Activated naive CD8-positive, alpha-beta T cell treated with anti-CD3 and anti-CD28 coated beads, Interleukin-2, amount 50 U/mL, for 16 hours (primary cell): ENCODE data around the gene SPOP.
"Not testable (repeated sequence)": the region's sequence is repeated elsewhere in the genome, so short reads cannot be mapped to it uniquely, and the experiment has no call there.

Experiments used
- DNase-seq: peaks from one replicate; pipeline ENCODE4 v3.0.0-alpha.2; 2020; ENCODE audit warnings: low read depth, low spot score

Gene SPOP

DNA sequence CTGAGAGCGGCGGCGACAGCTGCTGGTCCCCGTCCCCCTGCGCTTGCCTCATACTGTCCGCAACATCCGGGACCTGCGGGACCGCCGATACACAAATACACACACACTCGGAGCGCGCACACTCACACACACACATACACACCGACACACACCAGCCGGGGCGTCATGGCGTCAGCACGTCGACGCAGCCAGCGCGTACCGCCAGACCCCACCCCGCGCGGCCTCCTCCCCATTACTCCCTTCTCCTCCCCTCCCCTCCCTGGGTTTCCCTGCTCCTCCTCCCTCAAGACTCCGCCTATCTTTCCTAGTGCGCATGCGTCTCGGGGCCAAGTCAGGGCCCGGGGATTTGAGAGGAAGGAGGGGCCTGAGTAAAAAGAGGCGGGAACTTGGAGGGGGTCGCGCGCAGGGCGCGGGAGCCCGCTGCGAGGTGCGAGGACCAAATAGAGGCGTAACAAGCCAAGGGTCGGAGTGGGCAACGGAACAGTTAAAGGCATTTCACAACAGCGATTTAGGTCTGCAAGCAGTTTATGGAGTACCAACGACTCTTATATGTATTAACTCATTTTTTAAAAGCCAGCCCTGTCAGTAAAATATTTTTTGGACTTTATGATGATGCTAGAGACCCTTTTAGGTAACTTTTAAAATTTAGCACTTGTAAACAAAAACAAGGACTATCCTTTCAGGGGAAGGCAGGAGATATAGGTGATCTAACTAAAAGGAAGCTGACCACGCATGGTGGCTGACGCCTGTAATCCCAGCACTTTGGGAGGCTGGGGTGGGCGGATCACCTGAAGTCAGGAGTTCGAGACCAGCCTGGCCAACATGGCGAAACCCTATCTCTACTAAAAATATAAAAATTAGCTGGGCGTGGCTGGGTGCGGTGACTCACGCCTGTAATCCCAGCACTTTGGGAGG lies at the start of gene SPOP:
Gene SPOP (minus strand): TSS at position 165 of the 915 bp plus-strand sequence. CDS start 55,287 bp downstream, outside the sequence.
- peak; percentile 97 for DNase-seq

DNA sequence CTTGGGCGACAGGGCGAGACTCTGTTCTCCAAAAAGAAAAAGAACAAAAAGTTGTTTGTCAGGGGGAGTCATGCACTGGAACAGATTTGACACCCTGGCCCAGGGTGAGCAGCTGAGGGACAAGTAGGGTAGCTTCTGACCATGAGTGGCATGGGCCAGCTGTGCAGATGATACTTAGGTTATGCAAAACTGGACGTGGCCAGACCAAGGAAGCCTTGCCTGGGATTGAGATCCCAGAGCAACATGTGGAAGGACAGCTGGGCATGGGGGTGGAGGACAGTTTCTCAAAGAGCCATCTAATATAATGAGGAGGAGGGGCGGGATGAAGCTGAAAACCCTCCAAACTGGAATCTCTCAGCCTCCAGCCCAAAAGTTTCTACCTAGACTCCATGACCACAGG lies 49.5 kb upstream of the SPOP start:
- no peak for DNase-seq

DNA sequence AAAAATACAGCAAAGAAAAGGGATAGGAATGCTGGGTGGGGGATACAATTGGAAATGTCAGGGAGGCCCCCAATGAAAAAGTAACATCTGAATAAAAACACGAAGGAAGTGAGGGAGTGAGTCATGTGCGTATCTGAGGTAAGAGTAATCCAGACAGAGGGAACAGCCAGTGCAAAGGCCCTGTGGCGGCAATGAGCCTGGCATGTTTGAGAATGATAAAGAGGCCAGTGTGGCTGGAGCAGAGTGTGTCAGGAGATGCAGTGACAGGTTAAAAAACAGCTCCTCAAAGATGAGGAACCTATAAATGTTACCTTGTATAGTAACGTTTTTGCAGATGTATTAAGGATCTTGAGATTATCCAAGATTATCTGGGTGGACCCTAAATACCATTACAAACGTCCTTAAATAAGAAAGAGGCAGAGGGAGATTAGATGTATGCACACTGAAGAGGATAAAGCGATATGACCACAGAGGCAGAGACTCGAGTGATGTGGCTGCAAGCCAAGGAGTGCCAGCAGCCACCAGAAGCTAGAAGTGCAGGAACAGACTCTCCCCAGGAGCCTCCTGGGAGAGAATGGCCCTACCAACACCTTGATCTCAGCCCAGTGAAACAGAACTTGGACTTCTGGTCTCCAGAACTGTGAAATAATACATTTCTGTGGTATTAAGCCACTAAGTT lies 47.7 kb upstream of the SPOP start:
- no peak for DNase-seq

DNA sequence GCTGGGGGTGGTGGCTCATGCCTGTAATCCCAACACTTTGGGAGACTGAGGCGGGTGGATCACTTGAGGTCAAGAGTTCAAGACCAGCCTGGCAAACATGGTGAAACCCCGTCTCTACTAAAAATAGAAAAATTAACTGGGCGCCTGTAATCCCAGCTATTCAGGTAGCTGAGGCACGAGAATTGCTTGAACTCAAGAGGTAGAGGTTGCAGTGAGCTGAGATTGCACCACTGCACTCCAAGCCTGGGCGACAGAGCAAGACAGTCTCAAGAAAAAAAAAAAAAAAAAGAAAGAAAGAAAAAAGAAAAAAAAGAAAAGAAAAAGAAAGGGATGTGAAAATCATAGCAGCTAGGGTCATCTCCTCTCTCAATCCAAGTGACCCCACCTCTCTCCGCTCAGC lies 46.7 kb upstream of the SPOP start:
- DNase-seq, result not testable (repeated sequence)

DNA sequence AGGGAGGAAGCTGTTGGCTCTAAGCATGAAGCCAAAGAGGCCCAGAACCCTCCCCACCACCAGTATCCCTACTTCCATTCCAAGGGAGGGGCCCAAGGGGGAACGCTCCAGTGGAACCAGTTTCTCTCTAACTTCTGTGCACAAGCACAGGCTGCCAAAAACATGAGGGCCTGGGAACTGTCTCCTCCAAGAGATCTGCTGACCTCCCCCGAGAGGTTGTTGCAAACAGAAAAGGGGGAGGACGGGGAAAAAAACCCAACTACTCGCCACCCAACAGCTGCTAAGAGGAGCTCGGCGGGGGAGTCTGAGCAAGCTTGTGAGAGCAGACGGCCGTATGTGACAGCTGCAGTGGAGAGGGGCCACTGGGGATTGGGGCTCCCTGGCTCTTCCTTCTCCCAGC lies 45.5 kb upstream of the SPOP start:
- no peak for DNase-seq

DNA sequence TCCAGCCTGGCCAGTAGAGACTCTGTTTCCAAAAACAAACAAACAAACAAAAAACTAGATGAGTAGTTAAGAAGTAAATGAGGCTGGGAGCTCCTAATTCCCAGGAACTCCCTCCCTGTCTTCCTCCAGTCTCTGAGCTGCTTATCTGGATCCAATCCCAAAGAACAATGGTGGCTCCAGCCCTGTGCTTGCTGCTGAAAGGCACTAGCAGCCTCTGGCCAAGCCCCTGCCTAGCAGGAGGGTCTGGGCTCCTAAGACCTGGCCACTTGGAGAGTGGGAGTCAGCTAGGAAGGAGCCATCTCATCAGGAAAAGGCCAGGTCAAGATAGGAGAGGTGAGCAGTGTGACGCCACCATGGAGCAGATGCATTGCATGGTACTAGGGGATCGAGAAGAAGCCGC lies 44.2 kb upstream of the SPOP start:
- no peak for DNase-seq

DNA sequence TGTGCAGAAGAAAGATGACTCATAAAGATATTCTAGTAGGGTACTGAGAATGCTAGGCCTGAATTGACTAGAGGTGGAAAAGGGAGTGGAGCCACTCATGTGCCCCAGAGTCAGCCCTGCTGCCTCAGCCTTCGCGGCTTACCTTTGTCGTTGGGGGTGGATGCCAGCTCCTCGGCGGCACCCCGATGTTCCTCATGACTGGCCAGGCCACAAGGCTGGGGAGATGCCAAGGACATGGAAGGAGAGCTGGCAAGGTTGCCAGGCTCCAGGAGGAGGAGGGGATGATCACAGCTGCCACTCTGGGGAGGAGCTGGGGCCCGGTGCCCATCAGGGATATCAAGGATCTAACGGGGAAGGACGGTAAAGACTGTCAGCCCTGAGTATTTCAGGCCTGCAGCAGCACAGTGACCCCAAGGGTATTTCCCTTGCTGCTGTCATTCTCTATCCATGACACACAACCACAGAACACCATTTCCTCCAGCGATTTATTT lies 39.5 kb upstream of the SPOP start:
- DNase-seq, result no peak

DNA sequence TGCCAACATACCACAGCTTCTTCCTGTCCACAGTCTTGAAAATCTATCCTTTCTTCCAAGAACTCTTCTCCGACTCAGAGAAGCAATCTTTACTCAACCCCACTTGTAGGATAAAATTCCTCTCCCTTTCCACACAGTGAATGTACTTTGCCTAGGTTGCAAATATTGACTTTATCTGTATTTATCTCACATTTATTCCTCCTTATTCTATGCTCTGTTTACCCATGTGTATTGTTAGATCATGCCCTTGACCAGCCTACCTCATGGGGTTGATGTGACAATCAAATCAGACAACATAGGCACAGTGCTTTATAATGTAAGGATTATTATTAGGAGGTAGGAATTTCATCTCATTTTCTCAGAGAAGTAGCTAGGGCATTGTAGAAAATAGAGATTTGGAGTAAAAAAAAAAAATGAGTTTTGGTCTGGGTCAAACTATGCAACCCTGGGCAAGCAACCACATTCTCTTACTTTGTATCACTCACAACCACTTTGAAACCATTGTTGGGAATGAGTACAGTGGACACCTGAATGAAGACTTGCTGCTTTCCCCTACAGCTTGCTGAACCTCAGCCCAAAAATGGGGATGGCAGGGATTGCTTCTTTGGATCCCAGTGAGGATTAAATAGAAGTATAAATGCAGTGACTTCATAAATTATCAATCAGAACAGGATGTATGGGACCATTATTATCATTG lies 38.9 kb upstream of the SPOP start:
- no peak for DNase-seq

DNA sequence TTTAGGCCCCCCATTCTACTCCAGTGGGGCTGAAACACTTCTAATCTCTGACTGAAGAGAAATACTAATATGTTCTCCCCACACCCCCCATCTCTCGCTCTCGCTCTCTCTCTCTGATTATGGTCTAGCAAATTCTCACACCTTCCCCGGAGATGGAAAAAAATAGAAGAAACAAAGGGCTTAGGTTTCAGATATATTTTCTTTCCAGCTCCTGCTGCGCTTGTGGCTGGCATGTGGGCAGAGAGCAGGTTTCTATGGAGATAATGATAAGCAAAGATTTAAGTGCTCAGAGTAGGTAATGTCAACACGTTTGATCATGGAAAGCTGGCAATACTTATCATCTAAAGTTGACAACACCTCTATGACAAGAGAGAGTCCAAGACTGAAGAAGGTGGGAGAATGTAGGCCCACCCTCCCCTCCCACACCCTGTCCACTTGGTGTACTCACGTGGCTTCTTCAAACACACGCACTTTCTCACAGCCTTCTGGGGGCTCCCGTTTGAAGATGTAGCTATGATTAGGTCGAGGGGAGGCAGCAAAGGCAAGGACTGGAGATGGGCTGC lies 37.9 kb upstream of the SPOP start:
- no peak for DNase-seq

DNA sequence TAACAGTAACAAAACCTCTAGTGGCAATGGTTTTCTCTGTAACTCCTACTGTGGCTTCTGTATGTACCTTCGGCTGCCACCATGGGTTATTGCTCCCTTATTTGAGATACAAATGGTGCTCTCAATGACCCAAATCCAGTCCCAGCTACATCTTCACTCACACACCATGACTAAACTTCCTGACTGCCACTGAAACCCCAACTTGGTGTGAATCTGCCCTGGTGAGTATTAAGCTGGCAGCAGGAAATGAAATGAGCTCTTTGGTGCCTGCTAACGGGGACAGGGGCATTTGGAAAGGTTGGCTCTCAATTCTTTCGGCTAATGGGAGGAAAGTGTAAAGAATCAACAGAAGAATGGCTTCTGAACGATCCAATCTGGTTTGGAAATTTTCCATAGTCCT lies 37.3 kb upstream of the SPOP start:
- no peak for DNase-seq

DNA sequence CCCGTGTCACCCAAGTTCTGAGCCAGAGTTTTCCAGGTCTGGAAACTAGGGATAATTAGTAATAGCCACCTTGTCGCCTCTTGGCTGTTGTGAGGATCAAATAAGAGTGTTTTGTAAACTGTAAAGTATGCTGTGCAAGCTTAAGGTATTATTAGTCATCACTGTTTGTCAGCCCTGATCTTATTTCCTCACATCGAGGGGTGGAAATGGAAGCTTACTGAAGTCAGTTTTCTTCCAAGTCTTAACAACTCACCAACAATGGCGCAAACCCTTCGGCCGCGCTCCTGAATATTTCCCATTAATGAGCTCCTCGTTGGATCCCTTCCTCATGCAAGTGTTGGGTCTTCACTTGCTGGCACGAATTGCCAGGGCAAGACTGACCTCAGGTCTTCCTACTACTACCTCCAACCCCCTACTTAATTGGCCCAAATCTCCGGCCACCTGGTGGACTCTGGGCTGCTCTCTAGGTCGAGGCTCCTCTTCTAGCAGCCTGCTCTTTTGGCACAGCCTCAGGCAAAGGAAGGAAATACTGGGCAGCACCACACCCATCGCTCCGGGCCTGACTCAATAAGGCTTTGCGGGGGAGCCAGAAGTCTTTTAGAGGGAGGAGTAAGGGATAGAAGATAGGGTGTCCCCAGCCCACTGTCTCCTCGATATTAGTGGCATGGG lies 30.8 kb upstream of the SPOP start:
- DNase-seq, result no peak

DNA sequence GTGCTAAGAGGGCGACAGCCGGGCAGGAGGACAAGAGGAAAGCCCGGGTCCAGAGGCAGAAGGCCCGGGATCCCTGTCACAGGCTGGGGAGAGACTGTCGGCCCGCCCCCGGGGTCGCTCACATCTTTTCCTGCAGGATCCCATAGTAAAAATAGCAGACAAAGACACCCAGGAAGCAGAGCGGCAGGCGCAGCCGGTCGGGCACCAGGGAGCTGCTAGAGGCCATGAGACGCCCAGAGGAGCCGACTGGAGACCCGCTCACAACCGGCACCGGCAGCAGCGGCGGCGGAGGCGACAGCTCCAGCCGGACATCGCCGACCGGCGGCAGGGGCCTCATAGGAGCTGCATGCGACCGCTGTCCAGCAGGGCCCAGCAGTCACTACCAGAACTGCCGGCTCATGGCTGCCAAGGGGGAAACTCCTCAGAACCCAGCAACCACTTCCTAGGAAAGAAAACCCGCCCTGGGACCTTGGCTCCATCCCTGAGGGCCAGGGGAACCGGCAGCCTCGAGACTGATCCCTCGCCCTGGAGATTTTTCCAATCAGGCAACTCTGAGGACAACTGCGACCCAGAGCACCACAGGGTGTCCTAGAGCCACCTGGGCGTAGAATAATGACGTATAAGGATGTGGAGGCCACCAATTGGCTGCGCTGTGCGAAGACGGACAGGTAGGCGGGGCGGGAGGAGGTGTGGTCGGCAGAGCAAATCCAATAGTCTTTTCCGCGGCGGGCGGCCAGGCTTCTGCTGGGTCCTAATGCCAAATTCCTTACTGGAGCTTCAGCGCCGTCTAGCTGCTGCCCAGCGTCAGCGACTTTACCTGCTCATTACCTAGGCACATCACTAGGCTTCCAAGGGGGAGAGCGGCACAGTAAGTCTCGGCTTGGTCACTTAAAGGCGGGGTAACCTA lies 30.0 kb upstream of the SPOP start, which contains the start of gene SLC35B1:
Gene SLC35B1 (minus strand): TSS at position 357 of the 907 bp plus-strand sequence. CDS start 131 bp downstream, at position 226.
- peak; percentile 97 for DNase-seq

DNA sequence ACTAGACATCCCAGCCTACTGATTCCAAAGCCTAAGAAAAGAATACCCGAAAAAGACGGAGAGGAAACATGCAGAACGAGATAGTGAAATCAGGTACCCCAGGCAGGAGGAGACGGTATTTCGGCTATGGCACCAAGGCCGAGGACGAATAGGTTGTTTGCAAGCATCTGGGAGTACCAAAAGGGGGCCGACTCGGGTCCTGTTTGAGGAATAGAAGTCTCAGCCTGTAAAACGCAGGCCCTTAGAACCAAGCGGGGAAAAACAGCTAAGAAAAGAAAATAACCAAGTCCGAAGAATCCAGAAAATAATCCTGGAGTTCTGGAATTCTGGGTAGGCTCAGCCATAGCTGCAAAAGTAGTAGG lies 29.3 kb upstream of the SPOP start:
- DNase-seq, result no peak

DNA sequence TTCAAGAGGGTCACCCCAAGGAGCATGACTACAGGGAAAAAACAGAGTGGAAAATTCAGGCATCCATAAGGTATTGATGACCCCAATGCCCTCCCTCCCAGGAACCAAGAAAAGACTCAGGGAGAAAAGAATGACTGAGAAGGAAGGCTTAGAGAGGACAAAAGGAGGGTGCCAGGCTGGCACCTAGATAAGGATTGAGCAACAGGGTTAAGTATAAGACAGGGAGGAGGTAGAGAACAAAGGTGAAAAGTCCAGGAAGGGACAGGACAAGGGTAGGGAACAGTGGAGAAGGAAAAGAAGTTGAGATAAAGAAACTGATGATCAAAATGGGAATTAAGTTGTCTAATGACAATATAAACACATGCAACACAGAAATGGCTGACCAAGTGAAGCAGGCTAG lies 27.4 kb upstream of the SPOP start:
- no peak for DNase-seq

DNA sequence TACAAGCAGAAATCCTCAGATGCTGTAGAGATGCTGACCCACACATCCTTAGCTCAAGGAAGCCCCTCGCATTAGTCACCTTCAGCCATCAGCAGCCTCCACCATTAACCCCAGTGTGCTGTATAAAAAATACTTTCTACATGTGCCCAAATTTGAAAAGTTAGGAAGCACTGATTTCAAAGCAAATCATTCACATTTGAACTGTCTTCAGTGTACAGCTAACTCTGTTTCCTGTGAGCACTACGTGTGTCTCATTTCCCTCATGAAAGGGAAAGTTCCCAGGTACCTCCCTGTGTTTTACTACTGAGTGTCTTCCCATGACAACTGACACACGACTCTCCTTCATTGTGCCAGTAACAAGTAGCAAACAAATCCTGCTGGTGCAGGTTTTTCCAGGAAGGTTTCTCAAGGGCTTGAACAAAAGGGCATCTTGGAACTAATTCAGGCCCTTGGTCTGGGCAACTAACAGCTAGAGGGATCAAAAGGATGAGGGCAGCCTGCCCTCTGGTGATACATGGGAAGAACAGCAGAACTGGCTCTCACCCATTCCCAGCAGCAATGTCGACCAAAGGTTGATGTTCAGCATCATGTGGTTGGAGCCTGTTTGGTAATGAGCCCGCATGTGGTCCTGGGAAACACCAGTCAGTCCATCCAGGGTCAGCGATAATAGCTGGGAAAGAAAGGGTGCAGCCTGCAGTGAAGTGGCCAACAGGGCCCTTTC lies 25.8 kb upstream of the SPOP start:
- no peak for DNase-seq

DNA sequence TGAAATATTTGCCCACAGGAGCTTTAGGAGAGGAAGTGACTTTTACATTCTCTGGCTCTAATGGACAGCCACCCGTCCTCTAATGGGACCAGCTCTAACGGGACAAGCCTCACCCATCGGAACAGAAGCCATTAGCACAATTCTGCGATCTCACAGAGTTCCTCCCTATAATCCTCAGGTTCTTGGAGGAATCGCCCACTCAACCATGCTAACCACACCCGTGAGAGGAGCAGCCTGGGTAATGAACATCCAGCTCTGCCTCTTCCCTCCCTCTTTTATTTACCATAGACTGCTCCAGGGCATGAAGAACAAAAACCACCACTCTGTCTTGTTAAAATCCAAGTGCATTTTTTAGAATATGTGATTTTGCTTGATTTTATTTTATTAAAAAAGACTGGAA lies 23.1 kb upstream of the SPOP start:
- DNase-seq, result no peak

DNA sequence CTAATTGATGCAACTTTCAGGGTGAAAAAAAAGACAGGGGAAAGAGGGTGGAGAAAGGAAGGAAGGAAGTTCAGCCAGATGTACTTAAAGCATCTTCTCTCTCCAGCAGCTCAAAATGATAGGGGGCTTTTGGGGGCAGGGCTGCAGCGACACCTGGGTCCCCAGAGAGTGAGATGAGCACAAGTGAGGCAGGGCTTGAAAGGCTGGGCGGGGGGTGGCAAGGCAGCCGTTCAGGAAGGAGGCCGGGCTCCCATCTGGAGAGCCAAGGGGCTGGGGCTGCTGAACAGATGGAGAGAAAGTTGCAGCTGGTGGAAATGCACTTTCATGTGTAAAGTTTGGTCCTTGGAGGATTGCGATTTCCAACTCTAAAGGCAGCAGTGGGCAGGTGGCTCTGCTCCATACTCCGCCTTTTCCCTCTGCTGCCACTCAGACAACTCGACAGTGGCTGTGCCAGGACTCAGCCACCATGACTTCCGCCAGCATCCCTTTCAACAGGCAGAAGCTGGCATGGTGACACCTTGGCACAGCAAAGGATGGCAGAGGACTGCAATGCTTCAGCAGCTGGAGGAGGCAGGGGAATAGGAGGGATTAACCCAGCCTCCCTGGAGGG lies 22.2 kb upstream of the SPOP start:
- DNase-seq, result no peak

DNA sequence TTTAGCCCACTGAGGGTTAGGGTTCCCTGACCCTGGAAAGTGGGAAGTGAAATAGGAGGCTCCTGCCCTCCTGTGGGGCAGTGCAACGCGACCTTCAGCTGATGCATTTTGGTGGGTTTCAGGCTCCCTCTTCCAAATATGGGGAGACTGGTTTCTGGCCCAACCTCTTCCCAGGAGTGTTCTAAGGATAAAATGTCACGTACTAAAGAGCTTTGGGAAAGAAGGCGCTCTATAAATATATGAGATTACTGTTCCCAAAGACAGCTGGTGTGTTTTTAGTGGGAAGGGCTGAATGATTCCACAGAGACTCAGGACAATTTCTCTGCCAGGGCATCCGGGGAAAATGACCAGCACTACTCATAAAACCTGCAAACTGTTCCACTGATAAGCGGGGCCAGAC lies 20.1 kb upstream of the SPOP start:
- DNase-seq, result no peak

DNA sequence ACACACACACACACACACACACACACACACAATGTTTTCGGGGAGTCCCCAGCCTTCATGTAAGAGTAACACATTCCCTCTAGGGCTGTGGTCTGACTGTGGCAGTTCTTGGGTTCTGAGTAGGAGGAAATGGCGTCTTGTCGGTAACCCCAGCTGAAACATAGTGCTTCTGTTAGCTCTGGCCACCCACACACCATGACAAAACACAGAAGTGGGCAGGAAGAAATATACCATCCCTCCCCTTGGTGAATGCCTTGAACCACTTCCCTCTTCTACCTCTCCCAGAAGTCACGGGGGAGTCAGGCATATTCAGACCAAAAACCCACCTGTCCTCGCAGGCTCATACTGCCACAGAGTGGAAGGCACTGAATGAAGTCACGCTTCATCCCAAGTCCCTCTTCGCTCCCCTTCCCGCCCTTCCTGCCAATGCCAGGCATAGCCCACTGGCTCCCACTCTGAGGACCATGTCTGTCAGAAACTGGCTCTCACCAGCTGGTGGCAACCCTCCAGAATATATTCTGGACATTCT lies 18.4 kb upstream of the SPOP start:
- peak; percentile 42 for DNase-seq
